HEK293 (cell line): ENCODE results near the gene SRPK1.
A peak's percentile ranks its signal among the peaks of the same experiment; 100 is the strongest.

Source experiments
- CTCF ChIA-PET: fragments of 350-600 bp; formaldehyde crosslinking; extraction: SDS; loops from one replicate; lab custom pipeline; 2021; ENCODE audit warnings: antibody characterized with exemption; lab: Yijun Ruan, JAX
- POLR2A ChIA-PET: fragments of 300-600 bp; formaldehyde crosslinking; extraction: SDS; loops from one replicate; lab custom pipeline; 2020; ENCODE audit warnings: antibody characterized with exemption, inconsistent platforms; lab: Yijun Ruan, JAX
- H3K27ac ChIP-seq: fragments of 200-500 bp; sonication (Bioruptor generic); 2 replicates; pipeline ENCODE4 v1.5.1; 2014; ENCODE audit warnings: low read depth, low read length, control low read depth, inconsistent platforms; ENCODE audit errors: extremely low read depth
- H3K36me3 ChIP-seq, 2 experiments: fragments of 200-500 bp in 1 of 2; sonication (Bioruptor generic) in 1 of 2; 1 replicate in 1 of 2; 2 replicates in 1 of 2; pipeline ENCODE4 v1.5.1; 2014 to 2017; ENCODE audit warnings: inconsistent platforms in 2 of 2, low read length in 2 of 2; ENCODE audit not compliant: control insufficient read depth in 2 of 2, insufficient read depth in 1 of 2
- H3K4me1 ChIP-seq: fragments of 200-500 bp; sonication (Bioruptor generic); 2 replicates; pipeline ENCODE4 v1.5.1; 2014; ENCODE audit warnings: mild to moderate bottlenecking, low read length, inconsistent platforms; ENCODE audit not compliant: control insufficient read depth, insufficient read depth
- H3K4me3 ChIP-seq: 2 replicates; pipeline ENCODE4 v1.5.1; 2011; ENCODE audit warnings: low read depth, mild to moderate bottlenecking, control low read depth, low read length, moderate library complexity
- H3K9me3 ChIP-seq: fragments of 200-500 bp; sonication (Bioruptor generic); 2 replicates; pipeline ENCODE4 v1.5.1; 2014; ENCODE audit warnings: low read depth, low read length, inconsistent platforms; ENCODE audit not compliant: control insufficient read depth, insufficient read depth
- SP7 ChIP-seq: fragments of 450-650 bp; formaldehyde crosslinking; IDR thresholded peaks from 2 replicates; pipeline ENCODE4 v1.5.1; 2016; ENCODE audit warnings: missing biosample characterization, missing genetic modification characterization
- ZIC2 ChIP-seq: fragments of 450-650 bp; formaldehyde crosslinking; IDR thresholded peaks from 2 replicates; pipeline ENCODE4 v1.5.1; 2016; ENCODE audit warnings: missing biosample characterization, missing genetic modification characterization
- ZNF10 ChIP-seq: fragments of 450-650 bp; formaldehyde crosslinking; IDR thresholded peaks from 2 replicates; pipeline ENCODE4 v1.5.1; 2017; ENCODE audit warnings: missing biosample characterization, missing genetic modification characterization
- ZNF266 ChIP-seq: fragments of 450-650 bp; formaldehyde crosslinking; IDR thresholded peaks from 2 replicates; pipeline ENCODE4 v1.5.1; 2016; ENCODE audit warnings: missing biosample characterization, missing genetic modification characterization, low read depth
- ZNF416 ChIP-seq: fragments of 450-650 bp; formaldehyde crosslinking; IDR thresholded peaks from 2 replicates; pipeline ENCODE4 v1.5.1; 2016; ENCODE audit warnings: missing biosample characterization, missing genetic modification characterization
- ZNF488 ChIP-seq: fragments of 450-650 bp; formaldehyde crosslinking; IDR thresholded peaks from 2 replicates; pipeline ENCODE4 v1.5.1; 2016; ENCODE audit warnings: missing biosample characterization, missing genetic modification characterization
- ZNF792 ChIP-seq: fragments of 450-650 bp; formaldehyde crosslinking; IDR thresholded peaks from 2 replicates; pipeline ENCODE4 v1.5.1; 2016; ENCODE audit warnings: missing biosample characterization, missing genetic modification characterization
- TF ChIP-seq, protein P1 (sequence below): fragments of 450-650 bp; formaldehyde crosslinking; optimal IDR thresholded peaks from 2 replicates; pipeline ENCODE3; 2016; ENCODE audit warnings: missing biosample characterization, mild to moderate bottlenecking, missing genetic modification characterization
- TF ChIP-seq, protein P2 (sequence below): fragments of 450-650 bp; formaldehyde crosslinking; IDR thresholded peaks from 2 replicates; pipeline ENCODE4 v1.5.1; 2016; ENCODE audit warnings: missing biosample characterization, missing genetic modification characterization

Gene SRPK1

GRCh38 chr6:35920793-35921732, at the start of gene SRPK1 (continued):
- TF ChIP-seq SP7 (tag by site-specific recombination): peak; percentile 63; the same call in 1 of the 2 replicates

DNA sequence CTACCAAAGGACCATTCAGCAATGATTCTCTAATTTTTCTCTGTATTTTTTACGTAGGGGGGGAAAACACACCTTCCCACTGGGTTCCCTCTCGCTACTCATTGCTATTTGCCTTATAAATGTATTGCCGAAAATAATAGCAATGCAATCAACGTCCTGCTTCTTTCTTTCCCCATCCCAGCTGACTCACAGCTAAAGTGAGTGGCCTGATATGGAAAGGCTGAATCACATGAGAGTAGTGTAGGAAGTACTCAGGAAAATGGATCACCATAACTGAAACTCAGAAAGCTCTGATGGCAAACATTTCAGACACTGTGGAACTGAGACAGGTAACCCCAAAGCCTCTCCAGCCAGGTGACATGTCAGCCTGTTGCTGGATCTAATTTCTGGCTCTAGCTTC, 49.3 kb upstream of the SRPK1 start:
- no peaks in the 10 kb centered on the region for H3K9me3 ChIP-seq
- ChIA-PET CTCF (interaction anchor here (1.6 kb wide), 1 partner anchor 125 kb away, joined by 5 read pairs; no protein-coding TSS in a partner anchor), POLR2A (no interaction called here)
- H3K4me1 ChIP-seq: no peaks in the 10 kb centered on the region; the same call in 1 of the 2 replicates
- no peak overlapping the region for H3K27ac ChIP-seq
- H3K4me3 ChIP-seq: no peak overlapping the region
- H3K36me3 ChIP-seq: no peaks in the 10 kb centered on the region
- TF ChIP-seq, protein P1, sequence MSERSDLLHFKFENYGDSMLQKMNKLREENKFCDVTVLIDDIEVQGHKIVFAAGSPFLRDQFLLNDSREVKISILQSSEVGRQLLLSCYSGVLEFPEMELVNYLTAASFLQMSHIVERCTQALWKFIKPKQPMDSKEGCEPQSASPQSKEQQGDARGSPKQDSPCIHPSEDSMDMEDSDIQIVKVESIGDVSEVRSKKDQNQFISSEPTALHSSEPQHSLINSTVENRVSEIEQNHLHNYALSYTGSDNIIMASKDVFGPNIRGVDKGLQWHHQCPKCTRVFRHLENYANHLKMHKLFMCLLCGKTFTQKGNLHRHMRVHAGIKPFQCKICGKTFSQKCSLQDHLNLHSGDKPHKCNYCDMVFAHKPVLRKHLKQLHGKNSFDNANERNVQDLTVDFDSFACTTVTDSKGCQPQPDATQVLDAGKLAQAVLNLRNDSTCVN (tag by site-specific recombination): no peak

- no peaks in the 10 kb centered on the region; the same call in 1 of the 2 replicates for H3K4me1 ChIP-seq
- no peaks in the 10 kb centered on the region for H3K36me3 ChIP-seq
- H3K4me3 ChIP-seq: no peak overlapping the region
- CTCF ChIA-PET: interaction anchor here (1.2 to 1.6 kb wide), 2 partner anchors 58 to 126 kb away, joined by 3 to 5 read pairs; partner anchors contain the start of gene MAPK14
- TF ChIP-seq ZNF488 (tag by site-specific recombination): no peak
- POLR2A ChIA-PET: no interaction called here
- H3K27ac ChIP-seq: no peak overlapping the region
- no peaks in the 10 kb centered on the region for H3K9me3 ChIP-seq
Observed at GRCh38 chr6:35969646-35970045, 48.7 kb upstream of the SRPK1 start.

GRCh38 chr6:35968821-35969220, 47.9 kb upstream of the SRPK1 start:
- Histone ChIP-seq H3K27ac (no peak overlapping the region), H3K4me1 (no peaks in the 10 kb centered on the region; the same call in 1 of the 2 replicates), H3K36me3 (no peaks in the 10 kb centered on the region), H3K9me3 (no peaks in the 10 kb centered on the region), H3K4me3 (no peak overlapping the region)
- ChIA-PET CTCF (interaction anchor here (1.2 to 1.6 kb wide), 2 partner anchors 59 to 126 kb away, joined by 3 to 5 read pairs; partner anchors contain the start of gene MAPK14), POLR2A (interaction anchor here (0.6 kb wide), 1 partner anchor 145 kb away, joined by 4 read pairs; no protein-coding TSS in a partner anchor)
- TF ChIP-seq ZNF266 (tag by site-specific recombination) (no peak), ZNF416 (tag by site-specific recombination) (no peak), ZNF10 (tag by site-specific recombination) (no peak)
- TF ChIP-seq, protein P2, sequence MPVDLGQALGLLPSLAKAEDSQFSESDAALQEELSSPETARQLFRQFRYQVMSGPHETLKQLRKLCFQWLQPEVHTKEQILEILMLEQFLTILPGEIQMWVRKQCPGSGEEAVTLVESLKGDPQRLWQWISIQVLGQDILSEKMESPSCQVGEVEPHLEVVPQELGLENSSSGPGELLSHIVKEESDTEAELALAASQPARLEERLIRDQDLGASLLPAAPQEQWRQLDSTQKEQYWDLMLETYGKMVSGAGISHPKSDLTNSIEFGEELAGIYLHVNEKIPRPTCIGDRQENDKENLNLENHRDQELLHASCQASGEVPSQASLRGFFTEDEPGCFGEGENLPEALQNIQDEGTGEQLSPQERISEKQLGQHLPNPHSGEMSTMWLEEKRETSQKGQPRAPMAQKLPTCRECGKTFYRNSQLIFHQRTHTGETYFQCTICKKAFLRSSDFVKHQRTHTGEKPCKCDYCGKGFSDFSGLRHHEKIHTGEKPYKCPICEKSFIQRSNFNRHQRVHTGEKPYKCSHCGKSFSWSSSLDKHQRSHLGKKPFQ (tag by site-specific recombination): no peak

- Histone ChIP-seq H3K9me3 (no peaks in the 10 kb centered on the region), H3K36me3 (no peaks in the 10 kb centered on the region), H3K4me1 (no peaks in the 10 kb centered on the region), H3K27ac (no peak overlapping the region), H3K4me3 (no peak overlapping the region)
- TF ChIP-seq ZNF792 (tag by site-specific recombination) (no peak), ZIC2 (0 out of 2 replicates have a peak, but pooled peaks have one; percentile 11)
- CTCF ChIA-PET: interaction anchor here (0.7 to 1.3 kb wide), 4 partner anchors 11 to 634 kb away, joined by 3 to 5 read pairs (median 4); no protein-coding TSS in a partner anchor
- POLR2A ChIA-PET: interaction anchor here (0.6 kb wide), 1 partner anchor 60 kb away, joined by 3 read pairs; the partner anchor contains the start of gene MAPK14
Observed at GRCh38 chr6:35967076-35967774, 46.3 kb upstream of the SRPK1 start.
